ENCODE results near the gene GNG7.

Gene GNG7

DNA sequence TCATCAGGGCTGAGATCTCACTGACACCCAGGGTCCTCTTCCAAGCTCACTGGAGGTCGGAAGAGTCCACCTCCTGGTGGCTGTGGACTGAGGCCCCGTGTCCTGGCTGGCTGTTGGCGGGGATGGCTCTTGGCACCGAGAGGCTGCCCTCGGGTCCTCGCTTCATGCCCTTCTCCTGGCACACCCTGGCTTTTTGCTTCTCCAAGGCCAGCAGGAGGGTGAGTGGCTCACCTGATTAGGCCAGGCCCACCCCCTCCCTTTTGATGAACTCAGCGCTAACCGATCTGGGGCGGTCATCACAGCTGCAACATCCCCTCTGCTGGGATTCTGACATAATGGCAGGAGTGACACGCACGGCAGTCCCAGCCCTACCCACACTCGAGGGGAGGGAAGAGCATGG, 32.9 kb upstream of the GNG7 start:
- H3K9me3 ChIP-seq: peaks cover 9% of the 10 kb centered on the region
- H3K4me3 ChIP-seq: no peak overlapping the region
- peaks cover 78% of the 10 kb centered on the region for H3K4me1 ChIP-seq
- H3K27me3 ChIP-seq: no peaks in the 10 kb centered on the region; the same call in 1 of the 2 replicates
- no peak for TF ChIP-seq Cebpa-rat (IDR thresholded peaks at IDR 0.05)
- peaks cover 72% of the 10 kb centered on the region for H4K20me1 ChIP-seq
- peak overlapping the region; percentile 0; the same call in 1 of the 2 replicates for H3K9ac ChIP-seq
- peak overlapping the region; percentile 81 for H3K4me2 ChIP-seq
- peak overlapping the region; percentile 61; the same call in 1 of the 2 replicates for H3K27ac ChIP-seq
- peaks cover 66% of the 10 kb centered on the region for H3K36me3 ChIP-seq

- Histone ChIP-seq H3K4me1 (peaks cover 81% of the 10 kb centered on the region), H3K27ac (peak overlapping the region; percentile 61), H3K36me3 (peaks cover 66% of the 10 kb centered on the region), H3K9me3 (peaks cover 9% of the 10 kb centered on the region), H3K4me2 (peak overlapping the region; percentile 81), H3K4me3 (0 out of 2 replicates have a peak overlapping the region, but pooled peaks have one; percentile 4), H4K20me1 (peaks cover 72% of the 10 kb centered on the region), H3K9ac (0 out of 2 replicates have a peak overlapping the region, but pooled peaks have one; percentile 0), H3K27me3 (no peaks in the 10 kb centered on the region; the same call in 1 of the 2 replicates)
- TF ChIP-seq Cebpa-rat (IDR thresholded peaks at IDR 0.05): no peak
Measured at GRCh38 chr19:2734589-2735288, 32.2 kb upstream of the GNG7 start.

DNA sequence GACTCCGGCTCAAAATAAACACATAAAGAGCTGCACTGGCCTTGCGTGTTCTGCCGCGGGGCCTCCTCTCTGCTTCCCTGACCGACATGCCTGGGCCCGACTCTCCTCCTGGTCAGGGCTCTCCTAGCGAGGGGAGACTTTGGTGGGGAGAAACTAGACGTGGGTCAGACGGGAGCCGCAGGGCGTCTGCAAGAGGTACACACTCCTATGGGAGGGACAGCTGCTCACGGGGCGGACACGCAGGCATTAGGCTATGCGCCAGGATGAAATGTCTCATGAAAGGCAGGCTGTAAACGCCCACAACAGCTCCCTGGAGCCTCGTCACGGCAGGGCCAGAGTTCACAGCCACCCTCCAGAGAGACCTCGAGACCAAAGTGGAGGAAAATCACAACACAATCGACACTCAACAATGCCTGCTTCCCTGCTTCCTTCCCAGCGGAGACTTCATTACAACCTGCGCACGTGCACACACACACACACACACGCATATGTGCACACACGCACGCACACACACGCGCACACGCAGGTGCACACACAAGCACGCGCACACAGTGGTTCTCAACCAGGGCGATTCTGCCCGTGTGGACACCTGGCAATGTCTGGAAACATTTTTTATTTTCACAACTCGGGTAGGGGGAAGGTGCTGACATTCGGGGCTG, 31.6 kb upstream of the GNG7 start:
- Histone ChIP-seq H3K27me3 (no peaks in the 10 kb centered on the region; the same call in 1 of the 2 replicates), H3K9ac (no peak overlapping the region), H3K9me3 (peaks cover 9% of the 10 kb centered on the region), H3K4me3 (no peak overlapping the region), H3K27ac (peak overlapping the region; percentile 61), H3K4me1 (peaks cover 83% of the 10 kb centered on the region), H3K4me2 (peak overlapping the region; percentile 81), H4K20me1 (peaks cover 72% of the 10 kb centered on the region), H3K36me3 (peaks cover 66% of the 10 kb centered on the region)
- no peak for TF ChIP-seq Cebpa-rat (IDR thresholded peaks at IDR 0.05)

- Histone ChIP-seq H3K27me3 (no peaks in the 10 kb centered on the region; the same call in 1 of the 2 replicates), H3K4me1 (peaks cover 85% of the 10 kb centered on the region), H3K4me2 (no peak overlapping the region), H4K20me1 (peaks cover 70% of the 10 kb centered on the region), H3K4me3 (no peak overlapping the region), H3K9ac (no peak overlapping the region), H3K36me3 (peaks cover 66% of the 10 kb centered on the region), H3K27ac (no peak overlapping the region), H3K9me3 (peaks cover 9% of the 10 kb centered on the region)
- TF ChIP-seq Cebpa-rat (IDR thresholded peaks at IDR 0.05): no peak
Measured at GRCh38 chr19:2732883-2733282, 30.4 kb upstream of the GNG7 start.

DNA sequence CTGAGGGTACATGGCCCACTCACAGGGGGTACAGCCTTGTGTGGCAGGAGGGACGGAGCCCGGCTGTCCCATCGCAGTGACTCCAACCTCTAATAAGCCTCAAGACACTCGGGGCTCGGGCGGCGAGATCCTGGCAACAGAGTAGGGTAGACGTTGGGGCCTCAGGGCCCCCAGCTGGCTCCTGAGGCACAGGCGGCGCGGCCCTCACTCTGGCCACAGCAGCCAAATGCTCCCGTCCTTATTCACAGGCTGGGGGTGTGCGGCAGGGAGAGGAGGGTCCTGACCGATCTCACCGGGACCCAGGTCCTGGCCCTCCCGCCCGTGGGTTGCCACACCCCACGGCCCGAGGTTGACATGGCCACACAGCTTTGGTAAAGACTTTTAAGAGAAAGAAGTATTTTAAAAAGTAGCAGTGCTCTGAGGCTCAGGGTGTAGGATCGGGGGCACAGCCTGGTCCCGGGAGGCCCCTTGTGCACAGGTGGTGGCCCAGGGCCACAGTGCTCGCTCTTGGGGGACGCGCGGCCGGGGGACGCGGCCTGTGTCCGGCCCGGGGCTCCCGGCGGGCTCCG, 29.7 kb upstream of the GNG7 start:
- Histone ChIP-seq H3K4me2 (no peak overlapping the region), H3K4me3 (no peak overlapping the region), H3K27ac (no peak overlapping the region), H3K9ac (no peak overlapping the region), H4K20me1 (peaks cover 76% of the 10 kb centered on the region), H3K9me3 (peaks cover 9% of the 10 kb centered on the region), H3K4me1 (peaks cover 91% of the 10 kb centered on the region), H3K27me3 (no peaks in the 10 kb centered on the region; the same call in 1 of the 2 replicates), H3K36me3 (peaks cover 60% of the 10 kb centered on the region)
- TF ChIP-seq Cebpa-rat (IDR thresholded peaks at IDR 0.05): no peak

- peaks cover 76% of the 10 kb centered on the region for H4K20me1 ChIP-seq
Measured at GRCh38 chr19:2731181-2731995, 28.9 kb upstream of the GNG7 start.

GRCh38 chr19:2729943-2730818, 27.7 kb upstream of the GNG7 start:
- Histone ChIP-seq H3K36me3 (peaks cover 39% of the 10 kb centered on the region), H4K20me1 (peaks cover 64% of the 10 kb centered on the region), H3K4me1 (peaks cover 98% of the 10 kb centered on the region), H3K4me2 (peak overlapping the region; percentile 47; the same call in 1 of the 2 replicates), H3K4me3 (no peak overlapping the region), H3K9ac (no peak overlapping the region), H3K27ac (peak overlapping the region; percentile 4; the same call in 1 of the 2 replicates), H3K27me3 (no peaks in the 10 kb centered on the region), H3K9me3 (no peaks in the 10 kb centered on the region)
- TF ChIP-seq Cebpa-rat (IDR thresholded peaks at IDR 0.05): no peak

More at GRCh38 chr19:2731181-2731995, 28.9 kb upstream of the GNG7 start:
- Histone ChIP-seq H3K9me3 (peaks cover 3% of the 10 kb centered on the region), H3K4me2 (peak overlapping the region; percentile 47), H3K9ac (no peak overlapping the region), H3K36me3 (peaks cover 51% of the 10 kb centered on the region), H3K27ac (peak overlapping the region; percentile 26; the same call in 1 of the 2 replicates), H3K4me3 (no peak overlapping the region), H3K27me3 (no peaks in the 10 kb centered on the region), H3K4me1 (peaks cover 98% of the 10 kb centered on the region)
- TF ChIP-seq Cebpa-rat (IDR thresholded peaks at IDR 0.05): no peak

- H3K27ac ChIP-seq: 0 out of 2 replicates have a peak overlapping the region, but pooled peaks have one; percentile 35
- H3K4me1 ChIP-seq: peaks cover 96% of the 10 kb centered on the region
- no peak for TF ChIP-seq Cebpa-rat (IDR thresholded peaks at IDR 0.05)
Measured at GRCh38 chr19:2728783-2729387, 26.4 kb upstream of the GNG7 start.

More at GRCh38 chr19:2728783-2729387, 26.4 kb upstream of the GNG7 start:
- H3K4me3 ChIP-seq: no peak overlapping the region
- H3K36me3 ChIP-seq: peaks cover 33% of the 10 kb centered on the region
- H3K9me3 ChIP-seq: no peaks in the 10 kb centered on the region
- peaks cover 51% of the 10 kb centered on the region for H4K20me1 ChIP-seq
- H3K27me3 ChIP-seq: no peaks in the 10 kb centered on the region
- peak overlapping the region; percentile 97 for H3K4me2 ChIP-seq
- H3K9ac ChIP-seq: 0 out of 2 replicates have a peak overlapping the region, but pooled peaks have one; percentile 15
